GM12875 (cell line): Measurements from ENCODE around the gene RAD9B.

Experiments used
- H3K4me3 ChIP-seq: one replicate; pipeline ENCODE4 v1.5.1; 2011; ENCODE audit warnings: low read depth, low read length, control low read depth
- CTCF ChIP-seq: IDR thresholded peaks from 2 replicates; pipeline ENCODE4 v1.5.1; 2011; ENCODE audit warnings: low read depth, mild to moderate bottlenecking, control low read depth, inconsistent platforms, low read length, moderate library complexity, borderline replicate concordance; ENCODE audit not compliant: insufficient read depth

RAD9B gene

GRCh38 chr12:110468214-110469048 is 33.7 kb upstream of the RAD9B start, which contains the start of the genes FAM216A and GPN3:
Gene FAM216A (plus strand): TSS chr12:110468845. CDS start chr12:110468876, 31 bp downstream.
Gene GPN3 (minus strand): TSS chr12:110468257. CDS start chr12:110468203, 54 bp downstream.
- peak within 1 kb of the TSS; percentile 82 for H3K4me3 ChIP-seq
- TF ChIP-seq CTCF: no peak

- no peak overlapping the region for H3K4me3 ChIP-seq
- TF ChIP-seq CTCF: no peak
Observed at GRCh38 chr12:110475426-110475825, 26.7 kb upstream of the RAD9B start.

GRCh38 chr12:110498984-110499706 is 3.0 kb upstream of the RAD9B start:
- TF ChIP-seq CTCF: no peak
- no peak overlapping the region for H3K4me3 ChIP-seq

GRCh38 chr12:110501399-110501751 is 756 bp upstream of the RAD9B start:
- peak overlapping the region; percentile 97 for H3K4me3 ChIP-seq
- no peak for TF ChIP-seq CTCF

GRCh38 chr12:110503432-110503831 is 1.3 kb downstream of the RAD9B start:
- TF ChIP-seq CTCF: no peak
- no peak overlapping the region for H3K4me3 ChIP-seq

- TF ChIP-seq CTCF: no peak
- no peak overlapping the region for H3K4me3 ChIP-seq
Observed at GRCh38 chr12:110505332-110505731, 3.2 kb downstream of the RAD9B start.
